NCI-H748 (cell line): ENCODE measurements around the gene PDZD7.
A peak's percentile ranks its signal among the peaks of the same experiment; 100 is the strongest.
"Not testable (repeated sequence)": the region's sequence is repeated elsewhere in the genome, so short reads cannot be mapped to it uniquely, and the experiment has no call there.

ENCODE experiments used
- DNase-seq: peaks from one replicate; lab custom pipeline; 2025; ENCODE audit not compliant: unreplicated experiment; lab: John Stamatoyannopoulos, UW

The PDZD7 gene

DNA sequence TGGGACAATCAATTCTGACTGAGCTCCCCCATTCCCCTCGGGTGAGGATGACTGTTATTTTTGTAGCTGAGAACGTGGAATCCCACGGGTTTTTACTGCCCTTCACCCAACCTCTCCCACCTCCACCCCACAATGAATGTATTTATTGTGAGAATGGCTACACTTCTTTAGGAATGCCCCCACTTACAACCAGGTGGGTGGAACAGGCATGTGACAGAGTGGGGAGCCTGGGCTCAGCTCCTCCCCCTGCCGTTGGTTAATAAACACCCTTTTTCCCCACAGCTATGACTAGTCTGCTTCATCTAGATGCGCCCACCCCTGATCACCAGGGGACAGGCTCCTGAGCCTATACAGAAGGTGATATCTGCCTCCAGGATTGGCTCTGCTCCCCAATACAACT, 45.6 kb downstream of the PDZD7 start:
- DNase-seq, result no peak

DNA sequence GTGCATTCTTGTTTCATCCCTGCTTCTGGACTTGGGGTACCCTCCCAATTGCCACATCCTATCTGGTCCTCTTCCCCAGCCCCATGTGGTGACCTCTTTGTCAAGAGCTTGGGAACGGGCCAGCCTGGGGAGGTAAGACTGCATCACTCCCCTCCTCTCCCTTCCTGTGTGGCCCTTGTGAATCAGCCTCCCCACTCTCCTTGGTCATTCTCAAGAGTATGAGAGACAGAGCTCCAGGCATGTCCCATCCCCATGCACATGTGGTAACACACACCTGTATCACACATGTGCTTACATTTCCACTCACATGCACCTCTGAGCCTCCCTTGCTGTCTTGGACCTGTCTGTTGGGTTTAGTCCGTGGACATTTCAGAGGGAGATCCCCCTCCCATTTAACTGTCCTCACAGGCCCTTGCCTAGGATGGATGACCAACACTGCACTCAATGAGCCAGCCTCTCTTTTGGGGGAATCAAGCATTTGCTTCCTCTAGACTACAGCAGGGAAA, 46.2 kb downstream of the PDZD7 start:
- no peak for DNase-seq

DNA sequence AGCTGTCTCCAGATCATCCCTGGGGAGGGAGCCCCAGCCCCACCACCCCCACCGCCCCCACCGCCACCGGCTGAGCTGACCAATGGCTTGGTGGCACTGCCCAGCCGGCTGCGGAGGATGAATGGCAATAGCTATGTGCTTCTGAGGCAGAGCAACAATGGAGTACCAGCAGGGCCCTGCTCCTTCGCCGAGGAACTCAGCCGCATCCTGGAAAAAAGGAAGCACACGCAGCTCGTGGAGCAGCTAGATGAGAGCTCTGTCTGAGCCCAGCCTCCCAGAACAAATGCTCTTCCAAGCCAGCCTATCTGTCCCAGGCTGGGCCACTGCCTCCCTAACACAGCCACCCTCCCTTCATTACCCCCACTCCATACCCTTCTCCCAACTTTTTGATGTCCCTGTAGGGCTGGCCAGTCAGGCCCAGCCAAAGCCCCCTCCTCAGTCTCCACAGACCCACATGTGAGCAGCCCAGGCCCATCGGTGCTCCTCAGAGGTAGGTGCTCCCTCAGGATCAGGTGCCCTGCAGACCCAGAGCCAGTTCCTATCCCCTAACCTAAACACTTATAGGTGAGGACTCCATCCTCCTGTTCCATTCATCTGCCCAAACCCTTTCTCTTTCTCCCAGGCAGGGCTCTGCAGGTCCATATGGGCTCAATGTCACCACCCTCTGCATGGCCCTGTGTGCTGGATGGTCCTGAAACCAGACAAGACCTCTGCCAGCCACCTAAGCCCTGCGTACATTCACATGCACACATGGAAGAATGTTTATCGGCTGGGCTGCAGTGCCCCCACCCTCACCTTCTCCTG, 46.9 kb downstream of the PDZD7 start:
- no peak for DNase-seq

DNA sequence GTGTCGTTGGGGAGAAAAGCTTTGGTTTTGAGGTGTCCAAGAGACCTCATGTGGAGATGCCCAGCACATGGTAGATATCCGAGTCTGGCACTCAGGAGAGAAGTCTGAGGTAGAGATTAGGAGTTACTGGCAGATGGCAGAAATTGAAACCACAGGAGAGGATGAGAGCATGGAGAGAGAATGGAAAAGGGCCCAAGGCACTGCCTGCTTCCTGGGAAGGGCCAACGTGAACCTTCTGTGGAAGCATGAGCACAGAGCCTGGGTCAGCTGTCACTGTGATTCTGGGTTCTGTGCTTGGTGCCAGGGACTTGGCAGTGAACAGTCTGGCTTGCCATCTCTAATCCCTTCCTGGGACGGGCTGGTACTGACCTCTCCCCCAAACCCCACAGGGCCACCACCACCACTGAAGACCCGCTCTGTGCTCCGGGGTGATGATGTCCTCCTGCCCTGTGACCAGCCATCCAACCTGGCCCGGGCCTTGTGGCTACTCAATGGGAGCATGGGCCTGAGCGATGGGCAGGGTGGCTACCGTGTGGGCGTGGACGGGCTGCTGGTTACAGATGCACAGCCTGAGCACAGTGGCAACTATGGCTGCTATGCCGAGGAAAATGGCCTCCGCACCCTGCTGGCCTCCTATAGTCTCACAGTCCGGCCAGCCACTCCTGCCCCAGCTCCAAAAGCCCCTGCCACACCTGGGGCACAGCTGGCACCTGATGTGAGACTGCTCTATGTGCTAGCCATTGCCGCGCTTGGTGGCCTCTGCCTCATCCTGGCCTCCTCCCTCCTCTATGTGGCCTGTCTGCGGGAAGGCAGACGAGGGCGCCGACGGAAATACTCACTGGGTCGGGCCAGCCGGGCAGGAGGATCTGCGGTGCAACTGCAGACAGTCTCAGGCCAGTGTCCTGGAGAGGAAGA, 47.8 kb downstream of the PDZD7 start:
- no peak for DNase-seq

DNA sequence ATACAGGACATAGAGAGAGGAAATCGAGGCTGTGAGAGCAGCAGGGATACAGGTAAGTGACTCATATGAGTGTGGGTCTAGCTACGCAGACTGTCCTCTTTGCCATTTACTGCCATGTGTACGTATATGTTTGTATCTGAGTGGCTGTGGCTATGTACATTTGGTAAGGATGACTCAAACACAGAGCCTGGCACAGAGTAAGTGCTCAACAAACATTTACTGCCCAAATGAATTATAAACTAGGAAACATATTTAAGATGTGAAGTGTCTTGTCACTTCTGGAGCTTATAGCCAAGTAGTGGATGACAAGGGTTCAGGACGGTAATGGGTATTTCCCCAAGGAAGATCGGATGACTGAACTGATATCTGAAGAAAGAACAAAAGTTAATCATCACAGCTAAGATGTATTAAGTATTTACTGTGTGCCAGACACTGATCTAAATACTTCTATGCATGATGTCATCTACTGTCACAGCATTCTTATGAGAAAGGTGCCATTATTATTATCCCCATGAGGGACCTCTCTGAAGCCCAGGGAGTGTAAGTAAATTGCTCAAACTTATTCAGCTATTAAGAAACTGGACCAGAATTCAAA, 49.7 kb downstream of the PDZD7 start:
- no peak for DNase-seq

DNA sequence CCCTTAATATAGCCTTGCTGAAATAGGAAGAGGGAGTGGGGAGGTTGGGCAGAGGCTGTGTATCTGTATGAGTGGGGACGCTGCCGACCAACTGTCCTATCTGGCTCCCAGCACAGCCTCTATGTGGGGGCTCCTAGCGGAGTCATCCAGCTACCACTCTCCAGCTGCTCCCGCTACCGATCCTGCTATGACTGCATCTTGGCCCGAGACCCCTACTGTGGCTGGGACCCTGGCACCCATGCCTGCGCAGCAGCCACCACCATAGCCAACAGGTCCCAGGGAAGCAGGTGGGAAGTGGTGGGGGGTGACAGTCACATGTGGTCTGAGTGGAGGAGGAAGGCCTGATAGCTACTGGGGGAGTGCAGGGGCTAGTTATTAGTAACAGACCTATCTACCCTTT, 50.2 kb downstream of the PDZD7 start:
- no peak for DNase-seq

DNA sequence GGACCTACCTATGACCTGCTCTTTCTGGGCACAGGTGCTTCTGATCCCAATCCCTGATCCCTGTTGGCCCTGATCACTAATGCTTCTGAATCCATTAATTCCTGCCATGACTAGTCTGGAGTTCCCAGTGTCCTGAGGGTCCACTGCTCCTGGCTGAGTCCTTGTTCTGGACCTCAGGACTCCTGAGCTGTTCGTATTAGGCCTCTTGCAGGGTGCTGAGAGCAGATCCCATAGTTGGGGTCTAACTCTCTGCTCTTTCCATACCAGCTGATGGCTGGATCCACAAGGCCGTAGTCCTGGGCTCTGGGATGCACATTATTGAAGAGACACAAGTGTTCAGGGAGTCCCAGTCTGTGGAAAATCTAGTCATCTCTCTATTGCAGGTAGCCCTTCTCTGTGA, 50.6 kb downstream of the PDZD7 start:
- no peak for DNase-seq

DNA sequence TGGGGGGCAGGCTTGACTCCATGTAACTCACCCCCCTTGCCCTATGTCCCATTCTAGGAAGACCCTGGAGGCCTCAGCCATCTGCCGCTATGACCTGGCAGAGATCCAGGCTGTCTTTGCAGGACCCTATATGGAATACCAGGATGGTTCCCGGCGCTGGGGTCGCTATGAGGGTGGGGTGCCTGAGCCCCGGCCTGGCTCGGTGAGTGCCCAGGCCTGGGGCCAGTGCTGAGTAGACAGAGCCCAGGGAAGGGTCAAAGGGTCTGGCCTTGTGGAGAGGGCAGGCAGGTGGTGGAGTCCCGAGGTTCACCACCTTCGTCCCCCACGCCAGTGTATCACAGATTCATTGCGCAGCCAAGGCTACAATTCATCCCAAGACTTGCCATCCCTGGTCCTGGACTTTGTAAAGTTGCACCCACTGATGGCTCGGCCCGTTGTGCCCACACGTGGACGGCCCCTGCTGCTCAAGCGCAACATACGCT, 51.1 kb downstream of the PDZD7 start:
- no peak for DNase-seq

DNA sequence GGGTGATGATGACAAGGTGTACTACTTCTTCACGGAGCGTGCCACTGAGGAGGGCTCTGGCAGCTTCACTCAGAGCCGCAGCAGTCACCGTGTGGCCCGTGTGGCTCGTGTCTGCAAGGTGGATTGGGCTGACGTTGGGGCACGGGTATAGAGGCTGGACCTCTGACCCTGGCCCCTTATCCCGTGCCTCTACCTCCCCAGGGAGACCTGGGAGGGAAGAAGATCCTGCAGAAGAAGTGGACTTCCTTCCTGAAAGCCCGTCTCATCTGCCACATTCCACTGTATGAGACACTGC, 52.1 kb downstream of the PDZD7 start:
- no peak for DNase-seq

DNA sequence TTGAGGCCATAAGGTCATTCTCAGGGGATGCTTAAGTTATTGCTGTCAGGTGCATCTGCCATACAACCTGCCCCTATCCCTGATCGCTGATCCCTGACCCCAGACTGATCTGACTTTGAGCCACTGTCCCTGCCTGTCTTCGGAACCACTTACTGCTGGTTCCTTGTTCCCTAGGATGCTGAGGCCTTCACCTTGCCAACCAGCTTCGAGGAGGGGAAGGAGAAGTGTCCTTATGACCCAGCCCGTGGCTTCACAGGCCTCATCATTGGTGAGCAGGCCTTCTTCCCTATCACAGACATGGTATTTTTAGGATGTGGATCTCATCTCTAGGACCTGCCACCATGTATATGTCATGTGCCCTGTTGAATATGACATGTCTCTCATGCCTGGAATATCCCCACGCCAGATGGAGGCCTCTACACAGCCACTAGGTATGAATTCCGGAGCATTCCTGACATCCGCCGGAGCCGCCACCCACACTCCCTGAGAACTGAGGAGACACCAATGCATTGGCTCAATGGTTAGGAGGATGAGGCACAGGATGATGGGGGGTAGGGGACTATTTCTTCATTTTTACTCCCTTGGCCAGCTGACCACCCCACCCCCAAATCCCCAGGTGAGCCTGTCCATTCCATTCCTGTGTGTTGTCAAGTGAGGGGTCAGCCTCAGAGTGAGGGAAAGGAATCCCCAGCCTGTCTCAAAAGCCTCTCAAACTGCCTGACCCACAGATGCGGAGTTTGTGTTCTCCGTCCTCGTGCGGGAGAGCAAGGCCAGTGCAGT, 52.6 kb downstream of the PDZD7 start:
- no peak for DNase-seq

DNA sequence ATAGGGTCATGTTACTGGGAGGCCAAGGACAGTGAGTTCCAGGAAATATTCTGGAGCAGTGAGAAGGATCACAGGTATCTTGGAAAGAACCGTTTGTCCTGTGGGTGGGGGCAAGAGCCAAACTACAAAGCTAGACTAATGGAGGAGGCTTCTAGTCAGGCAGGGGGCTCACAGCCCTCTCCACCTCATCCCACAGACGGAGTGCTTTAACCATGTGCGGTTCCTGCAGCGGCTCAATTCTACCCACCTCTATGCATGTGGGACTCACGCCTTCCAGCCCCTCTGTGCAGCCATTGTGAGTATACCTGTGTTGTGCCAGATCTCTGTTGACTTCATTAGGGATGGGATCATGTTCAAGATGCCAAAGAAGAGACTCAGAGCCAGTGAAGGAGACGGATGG, 53.5 kb downstream of the PDZD7 start:
- DNase-seq, result no peak

DNA sequence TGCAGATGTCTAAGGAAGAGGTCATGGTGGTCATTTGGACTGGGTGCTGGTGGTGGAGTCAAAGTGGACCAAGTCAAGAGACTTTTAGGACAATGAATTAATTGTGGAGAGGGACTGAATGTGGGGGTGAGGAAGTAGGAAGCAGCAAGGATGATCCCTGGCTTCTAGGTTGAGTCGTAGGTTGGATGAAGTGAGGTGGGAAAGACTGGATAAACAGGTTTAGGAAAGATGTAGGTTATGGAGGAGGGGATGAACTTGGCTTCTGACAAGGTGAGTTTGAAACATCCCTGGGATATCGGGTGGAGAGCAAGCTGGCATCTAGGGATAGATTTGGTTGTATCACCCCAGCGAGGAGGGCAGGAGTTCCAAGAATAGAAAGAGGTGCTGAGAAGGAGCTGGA, 54.0 kb downstream of the PDZD7 start:
- no peak for DNase-seq

DNA sequence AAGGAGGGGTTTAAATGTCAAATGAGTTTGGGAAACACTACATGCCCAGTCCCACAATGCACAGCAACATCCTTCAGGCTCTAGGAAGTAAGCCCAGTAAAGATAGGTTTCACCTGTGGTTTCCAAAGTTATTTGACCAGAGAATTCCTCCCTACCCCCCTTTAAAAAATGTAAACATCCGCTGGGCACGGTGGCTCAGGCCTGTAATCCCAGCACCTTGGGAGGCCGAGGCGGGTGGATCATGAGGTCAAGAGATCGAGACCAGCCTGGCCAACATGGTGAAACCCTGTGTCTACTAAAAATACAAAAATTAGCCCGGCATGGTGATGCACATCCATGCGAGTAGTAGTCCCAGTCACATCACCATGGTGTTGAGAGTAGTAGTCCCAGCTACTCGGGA, 55.5 kb downstream of the PDZD7 start:
- DNase-seq, result not testable (repeated sequence)

DNA sequence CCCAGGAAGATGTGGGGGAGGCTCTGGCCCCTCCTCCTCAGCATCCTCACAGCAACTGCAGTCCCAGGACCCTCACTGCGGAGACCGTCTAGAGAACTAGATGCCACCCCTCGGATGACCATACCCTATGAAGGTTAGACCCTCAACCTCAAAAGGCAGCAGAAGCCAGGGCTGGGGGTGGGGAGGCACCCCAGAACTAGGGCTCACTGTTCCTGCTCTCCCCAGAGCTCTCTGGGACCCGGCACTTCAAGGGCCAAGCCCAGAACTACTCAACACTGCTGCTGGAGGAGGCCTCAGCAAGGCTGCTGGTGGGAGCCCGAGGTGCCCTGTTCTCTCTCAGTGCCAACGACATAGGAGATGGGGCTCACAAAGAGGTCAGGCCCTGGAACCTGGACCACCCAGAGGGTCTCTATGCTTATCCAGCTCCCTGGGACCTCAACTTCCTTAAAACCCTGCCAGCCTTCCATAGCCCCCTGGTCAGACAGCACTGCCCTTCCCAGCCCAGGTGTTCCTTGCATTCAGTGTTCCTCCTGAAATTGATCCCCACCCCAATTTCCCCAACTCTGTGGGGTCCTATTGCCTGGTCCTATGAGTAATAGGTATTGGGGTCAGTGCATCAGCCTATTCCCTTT, 57.9 kb downstream of the PDZD7 start:
- no peak for DNase-seq

DNA sequence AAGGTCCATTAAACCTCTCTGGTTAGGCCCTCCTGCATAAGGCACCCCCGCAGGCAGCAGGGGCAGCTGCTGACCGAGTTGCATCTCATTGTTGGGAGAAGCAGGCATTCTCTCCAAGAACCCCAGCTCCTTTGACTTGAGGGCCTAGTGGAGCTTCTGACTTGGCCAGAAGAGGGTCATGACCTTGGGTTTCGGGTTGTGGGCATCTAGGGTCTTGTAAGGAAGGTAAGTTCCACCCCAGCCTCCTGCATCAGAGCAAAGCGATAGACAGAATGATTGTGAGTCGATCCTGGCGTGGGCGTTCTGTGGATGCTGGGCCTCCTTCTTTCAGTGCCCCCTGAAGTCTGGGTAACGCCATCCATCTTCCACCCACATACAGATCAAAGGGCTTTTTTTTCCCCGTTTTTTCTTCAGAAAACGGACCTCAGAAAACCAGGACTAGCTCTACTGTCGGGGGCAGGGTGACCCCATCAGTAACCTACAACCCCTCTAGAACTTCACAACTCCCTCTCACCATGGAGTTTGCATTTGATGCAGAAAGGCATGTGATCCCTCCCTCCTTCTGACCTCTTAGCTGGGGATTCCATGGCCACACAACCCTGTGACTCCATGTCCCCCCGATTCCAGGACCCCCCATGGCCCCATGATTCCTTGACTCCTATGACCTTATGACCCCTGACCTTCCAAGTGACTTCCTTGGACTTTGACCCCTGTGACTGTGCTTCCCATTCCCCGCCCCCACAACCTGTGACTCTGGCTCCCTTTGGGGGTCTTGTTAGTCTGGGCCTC, 58.6 kb downstream of the PDZD7 start:
- no peak for DNase-seq

DNA sequence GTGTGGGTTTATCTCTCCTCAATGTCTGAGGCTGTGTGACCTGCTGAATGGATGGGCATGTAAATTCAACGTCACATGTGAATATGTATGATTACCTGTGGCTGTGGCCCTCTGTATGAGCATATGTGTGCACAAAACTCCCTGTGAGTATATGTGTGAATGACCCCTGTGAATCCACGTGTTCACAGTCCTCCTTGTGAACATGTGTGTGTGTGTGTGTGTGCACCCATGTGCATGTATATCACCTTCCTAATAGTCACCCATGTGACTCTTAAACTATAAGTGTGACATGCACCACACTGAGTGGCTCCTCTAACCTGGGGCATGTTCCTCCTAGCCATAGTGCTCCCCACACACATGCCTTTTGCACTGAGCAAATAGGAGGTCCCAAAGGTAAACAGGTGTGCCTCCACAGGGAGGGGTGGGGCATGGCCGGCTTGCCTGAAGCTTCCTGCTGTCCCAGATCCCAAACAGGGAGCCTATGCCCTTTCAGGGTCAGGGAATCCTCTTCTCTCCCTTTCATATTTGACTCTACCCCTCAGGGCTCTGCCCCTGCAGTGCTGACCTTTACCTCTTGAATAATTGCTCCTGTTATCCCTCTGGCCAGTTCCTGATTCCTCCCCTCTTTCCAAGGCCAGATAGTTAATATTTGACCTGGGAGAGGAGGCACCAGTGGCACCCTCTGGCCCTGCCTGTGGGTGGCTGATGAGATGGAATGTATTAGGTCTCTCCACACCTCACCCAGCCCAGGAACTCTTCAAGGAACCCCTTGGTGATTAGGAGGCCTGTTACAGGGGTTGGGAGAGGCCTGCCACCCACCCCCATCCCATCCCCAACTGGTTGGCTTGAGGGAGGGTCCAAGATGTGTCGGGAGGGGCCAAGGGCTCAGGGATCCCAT, 59.8 kb downstream of the PDZD7 start:
- DNase-seq, result no peak

DNA sequence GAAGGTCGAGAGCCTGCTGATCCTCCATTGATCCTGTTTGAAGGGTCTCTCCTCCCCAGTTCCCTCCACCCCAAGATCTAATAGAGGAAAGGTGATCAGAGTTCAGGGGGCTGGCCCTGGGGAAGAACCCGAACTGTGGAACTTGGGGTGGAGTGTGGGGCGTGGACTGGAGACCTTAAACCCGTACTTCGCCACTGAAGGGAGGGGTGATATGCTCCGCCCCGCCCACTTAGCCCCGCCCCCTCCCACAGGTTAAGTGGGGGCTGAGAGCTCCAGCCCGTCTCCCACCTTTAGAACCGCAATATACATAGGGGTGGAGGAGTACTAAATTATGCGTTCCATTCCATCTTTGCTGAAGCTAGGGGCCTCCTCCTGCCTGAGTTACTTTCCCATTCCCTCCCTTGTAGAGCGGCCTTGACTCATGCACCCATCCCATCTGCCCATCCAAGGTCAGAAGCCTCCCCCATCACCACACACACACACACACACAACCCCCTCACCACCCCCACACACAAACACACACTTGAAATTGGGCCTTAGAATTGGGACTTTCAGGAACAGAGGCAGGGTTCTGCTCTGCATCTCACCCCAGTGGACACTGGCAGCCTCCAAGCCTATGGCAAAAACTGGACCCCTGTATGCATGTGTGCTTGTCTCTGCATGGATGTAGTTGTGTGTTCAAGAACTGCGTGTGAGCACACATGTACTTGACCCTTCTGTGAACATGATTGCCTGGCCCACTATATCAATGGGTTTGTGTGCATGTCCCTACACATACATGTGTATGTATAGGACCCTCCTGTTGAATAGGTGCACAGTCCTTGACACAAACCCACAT, 60.6 kb downstream of the PDZD7 start:
- DNase-seq, result peak; percentile 37
